GM12801 (cell line): Measurements from ENCODE around the gene LTBP3.

Experiments
- TF ChIP-seq, protein P1 (sequence below): IDR thresholded peaks from one replicate; pipeline ENCODE4 v1.5.1; 2011; ENCODE audit warnings: control low read depth; ENCODE audit not compliant: insufficient read length; ENCODE audit errors: extremely low read depth

The LTBP3 gene

DNA sequence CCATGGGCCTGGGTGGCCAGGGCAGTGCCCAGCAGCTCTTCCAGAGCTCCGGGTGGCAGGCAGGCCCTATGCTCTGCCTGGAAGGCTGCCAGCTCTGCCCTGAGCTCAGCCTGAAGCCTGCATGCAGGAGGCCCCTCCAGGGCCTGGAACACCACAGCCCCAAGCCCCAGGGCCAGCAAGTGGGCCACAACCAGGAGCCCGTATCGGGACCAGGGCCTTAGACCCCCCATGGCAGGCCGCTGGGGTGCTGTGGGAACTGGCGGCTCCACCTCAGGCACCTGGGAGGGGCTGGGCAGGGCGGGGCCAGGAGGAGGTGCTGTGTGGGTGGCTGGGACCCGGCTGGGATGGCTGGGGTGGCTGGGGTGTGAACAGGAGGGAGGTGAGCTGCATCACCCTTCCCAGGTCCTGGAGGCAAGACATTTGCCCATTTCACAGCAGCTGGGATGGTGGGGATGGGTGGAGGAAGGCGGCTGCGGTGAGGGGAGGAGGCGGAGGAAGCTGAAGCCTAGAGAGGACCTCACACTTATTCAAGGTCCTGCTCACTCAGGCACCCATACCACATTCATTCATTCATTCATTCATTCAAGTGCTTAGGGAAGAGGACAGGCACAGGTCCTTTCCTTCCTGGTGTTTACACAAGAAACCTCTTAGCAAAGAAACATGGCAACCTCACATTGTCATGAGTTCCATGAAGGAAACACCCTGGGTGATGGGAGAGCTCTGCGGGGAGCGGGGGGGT is 37.6 kb upstream of the LTBP3 start, which contains the start of gene KCNK7:
Gene KCNK7 (minus strand): TSS at position 258 of the 739 bp plus-strand sequence. CDS start 28 bp downstream, at position 230.
- TF ChIP-seq, protein P1, sequence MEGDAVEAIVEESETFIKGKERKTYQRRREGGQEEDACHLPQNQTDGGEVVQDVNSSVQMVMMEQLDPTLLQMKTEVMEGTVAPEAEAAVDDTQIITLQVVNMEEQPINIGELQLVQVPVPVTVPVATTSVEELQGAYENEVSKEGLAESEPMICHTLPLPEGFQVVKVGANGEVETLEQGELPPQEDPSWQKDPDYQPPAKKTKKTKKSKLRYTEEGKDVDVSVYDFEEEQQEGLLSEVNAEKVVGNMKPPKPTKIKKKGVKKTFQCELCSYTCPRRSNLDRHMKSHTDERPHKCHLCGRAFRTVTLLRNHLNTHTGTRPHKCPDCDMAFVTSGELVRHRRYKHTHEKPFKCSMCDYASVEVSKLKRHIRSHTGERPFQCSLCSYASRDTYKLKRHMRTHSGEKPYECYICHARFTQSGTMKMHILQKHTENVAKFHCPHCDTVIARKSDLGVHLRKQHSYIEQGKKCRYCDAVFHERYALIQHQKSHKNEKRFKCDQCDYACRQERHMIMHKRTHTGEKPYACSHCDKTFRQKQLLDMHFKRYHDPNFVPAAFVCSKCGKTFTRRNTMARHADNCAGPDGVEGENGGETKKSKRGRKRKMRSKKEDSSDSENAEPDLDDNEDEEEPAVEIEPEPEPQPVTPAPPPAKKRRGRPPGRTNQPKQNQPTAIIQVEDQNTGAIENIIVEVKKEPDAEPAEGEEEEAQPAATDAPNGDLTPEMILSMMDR, result no peak

- TF ChIP-seq, protein P1, result no peak
These were observed 37.0 kb upstream of the LTBP3 start for GRCh38 chr11:65595131-65595530.

GRCh38 chr11:65593518-65594414 is 35.6 kb upstream of the LTBP3 start:
- TF ChIP-seq, protein P1, result no peak

- TF ChIP-seq, protein P1, result no peak
These were observed 34.8 kb upstream of the LTBP3 start for GRCh38 chr11:65592858-65593517.

DNA sequence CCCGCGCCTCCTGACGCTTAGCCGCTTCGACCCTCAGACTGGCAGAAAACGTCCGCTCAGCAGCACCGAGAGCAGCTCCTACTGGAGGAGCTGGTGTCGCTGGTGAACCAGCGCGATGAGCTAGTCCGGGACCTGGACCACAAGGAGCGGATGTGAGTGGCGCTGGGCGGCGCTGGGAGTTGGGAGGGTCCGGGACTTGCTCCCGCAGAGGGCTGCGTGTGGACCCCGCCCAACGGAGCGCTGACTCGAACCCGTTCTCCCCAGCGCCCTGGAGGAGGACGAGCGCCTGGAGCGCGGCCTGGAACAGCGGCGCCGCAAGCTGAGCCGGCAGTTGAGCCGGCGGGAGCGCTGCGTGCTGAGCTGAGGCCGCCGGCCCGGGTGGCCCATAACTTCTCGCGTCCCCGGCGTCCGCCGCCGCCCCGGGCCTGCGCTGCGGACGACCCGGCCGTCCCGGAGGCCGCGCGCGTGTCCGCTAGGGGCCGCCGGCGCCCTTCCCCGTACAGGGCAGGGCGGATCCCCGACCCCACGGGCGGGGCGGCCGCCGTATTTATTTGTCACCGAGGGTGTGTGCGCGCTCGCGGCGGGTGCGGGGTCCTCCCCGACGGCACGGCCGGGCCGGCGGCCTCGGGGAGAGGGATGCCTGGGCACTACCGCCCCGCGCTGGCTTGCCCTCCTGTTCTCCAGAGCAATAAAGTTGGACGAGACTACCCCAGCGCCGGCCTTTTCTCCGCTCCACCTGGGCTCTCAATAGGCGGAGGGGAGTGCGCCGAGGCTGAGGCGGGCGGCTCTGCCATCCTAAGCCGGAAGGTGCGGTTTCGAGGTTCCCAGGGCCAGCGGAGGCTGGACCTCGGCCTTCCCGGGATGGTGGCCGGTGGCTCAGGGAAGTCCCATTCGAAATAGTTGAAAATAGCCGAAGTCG is 34.0 kb upstream of the LTBP3 start:
- TF ChIP-seq, protein P1, result no peak

DNA sequence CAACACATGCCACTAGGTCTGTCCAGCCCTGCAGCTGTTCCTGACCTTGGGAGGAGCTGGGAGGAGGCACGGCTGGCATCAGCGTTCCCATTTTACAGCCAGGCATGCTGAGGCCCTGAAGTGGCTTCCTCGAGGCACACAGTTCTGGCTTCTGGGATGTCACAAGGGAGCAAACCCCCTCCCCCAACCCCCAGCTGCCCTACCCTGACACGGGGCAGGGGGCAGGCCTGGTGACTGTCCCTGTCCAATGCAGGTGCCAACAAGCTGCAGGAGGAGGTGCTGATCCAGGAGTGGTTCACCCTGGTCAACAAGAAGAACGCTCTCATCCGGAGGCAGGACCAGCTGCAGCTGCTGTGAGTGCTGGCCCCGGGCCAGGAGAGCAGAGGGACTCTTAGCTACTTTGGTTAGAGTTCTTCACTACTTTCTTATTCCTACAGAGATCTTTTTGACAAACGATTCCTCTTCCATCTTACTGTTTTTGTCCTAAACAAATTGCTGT is 32.1 kb upstream of the LTBP3 start:
- TF ChIP-seq, protein P1, result no peak
